Mammary epithelial cell (primary cell): ENCODE results near the gene DHRS2.

ENCODE experiments used
- CTCF ChIP-seq, 2 donors: IDR thresholded peaks in 1 of 2; conservative IDR thresholded peaks in 1 of 2; 2 replicates each; pipeline ENCODE4 v1.5.1; 2011 to 2012; ENCODE audit warnings: inconsistent platforms in 2 of 2, low read length in 2 of 2, mild to moderate bottlenecking in 2 of 2, control low read depth in 1 of 2, low read depth in 1 of 2; ENCODE audit not compliant: insufficient read depth in 1 of 2; ENCODE audit errors: extremely low read depth in 1 of 2
- EZH2 ChIP-seq: IDR thresholded peaks from 2 replicates; pipeline ENCODE4 v1.6.1; 2012; ENCODE audit warnings: low read length, inconsistent platforms, borderline replicate concordance

- no peak for TF ChIP-seq CTCF (conservative IDR thresholded peaks at IDR 0.05 in 1 of 2, IDR thresholded peaks at IDR 0.05 in 1 of 2; ENCODE audit: extremely low read depth in 1 of 2, insufficient read depth in 1 of 2, low read depth in 1 of 2, low read length in 2 of 2)
- no peak for TF ChIP-seq EZH2
Measured at GRCh38 chr14:23643533-23644194, 7.5 kb downstream of the DHRS2 start.
